HepG2 (cell line): Measurements from ENCODE around the gene RGS11. TPM values are rescaled to one million over a fixed set of nuclear protein-coding genes. Genes with fewer than 3 reads are reported as not detected.
A peak's percentile ranks its signal among the peaks of the same experiment; 100 is the strongest.

Experiments used
- ATM ChIP-seq: fragments of 450-650 bp; IDR thresholded peaks from 2 replicates; pipeline ENCODE4 v1.7.1; 2017; ENCODE audit warnings: mild to moderate bottlenecking, borderline replicate concordance
- ELF1 ChIP-seq: sonication (generic); formaldehyde crosslinking; IDR thresholded peaks from 2 replicates; pipeline ENCODE4 v1.4.0; 2020; ENCODE audit warnings: missing genetic modification reagents
- RFX3 ChIP-seq: IDR thresholded peaks from 2 replicates; pipeline ENCODE4 v1.6.1; 2016; ENCODE audit warnings: missing biosample characterization, missing genetic modification reagents
- SIX4 ChIP-seq: sonication (generic); formaldehyde crosslinking; IDR thresholded peaks from 2 replicates; pipeline ENCODE4 v1.4.0; 2020; ENCODE audit warnings: missing genetic modification reagents
- ZFP90 ChIP-seq: sonication (generic); formaldehyde crosslinking; IDR thresholded peaks from 2 replicates; pipeline ENCODE4 v1.8.0; 2022; ENCODE audit warnings: missing genetic modification reagents, mild to moderate bottlenecking, inconsistent platforms, borderline replicate concordance
- ZNF24 ChIP-seq: fragments of 450-650 bp; IDR thresholded peaks from 2 replicates; pipeline ENCODE4 v1.6.1; 2017; ENCODE audit warnings: antibody characterized with exemption, mild to moderate bottlenecking
- ZNF563 ChIP-seq: sonication (generic); formaldehyde crosslinking; IDR thresholded peaks from 2 replicates; pipeline ENCODE4 v1.8.0; 2022; ENCODE audit warnings: mild to moderate bottlenecking, moderate library complexity, missing genetic modification reagents
- ZNF589 ChIP-seq: sonication (generic); formaldehyde crosslinking; conservative IDR thresholded peaks from 2 replicates; pipeline ENCODE4 v1.8.0; 2022; ENCODE audit warnings: mild to moderate bottlenecking, moderate library complexity, missing genetic modification reagents
- polyA plus RNA-seq, 8 experiments: library from polyadenylated mRNA; depleted of rRNA in 3 of 8; stranded (reverse) in 7 of 8; unstranded in 1 of 8; fragments of >200 nt; fragmentation: Illumina TruSeq in 4 of 8; extraction: Trizol in 4 of 8; gene quantifications; 2 replicates each; pipeline versions ENCODE4 v1.2.1 to v1.2.3, GENCODE V29; 2011 to 2016; ENCODE audit warnings: low read depth in 4 of 8, missing spikeins in 1 of 8, mixed read lengths in 1 of 8; ENCODE audit not compliant: insufficient read depth in 1 of 8
- total RNA-seq, 5 experiments: library from RNA; depleted of rRNA; stranded (reverse); fragments of >200 nt; fragmentation: Illumina TruSeq; extraction: Trizol; gene quantifications; 2 replicates each; pipeline ENCODE4 v1.2.3, GENCODE V29; 2016; ENCODE audit warnings: low read depth in 1 of 5
- TF ChIP-seq, protein P1 (sequence below): IDR thresholded peaks from 2 replicates; pipeline ENCODE4 v1.6.1; 2012; ENCODE audit warnings: low read length, improper control_type of control experiment
- TF ChIP-seq, protein P2 (sequence below): sonication (generic); formaldehyde crosslinking; conservative IDR thresholded peaks from 2 replicates; pipeline ENCODE4 v1.8.0; 2022; ENCODE audit warnings: mild to moderate bottlenecking, moderate library complexity, missing genetic modification reagents
- TF ChIP-seq, protein P3 (sequence below): sonication (generic); formaldehyde crosslinking; IDR thresholded peaks from 2 replicates; pipeline ENCODE4 v1.5.0; 2020; ENCODE audit warnings: mild to moderate bottlenecking, missing genetic modification reagents, borderline replicate concordance

Gene RGS11
- total and polyA plus RNA-seq, 2 of the 13 experiments (the other 11 are each of a cell fraction or from before 2014, with no cell fraction given) = 0.11 TPM; not detected in 1

DNA sequence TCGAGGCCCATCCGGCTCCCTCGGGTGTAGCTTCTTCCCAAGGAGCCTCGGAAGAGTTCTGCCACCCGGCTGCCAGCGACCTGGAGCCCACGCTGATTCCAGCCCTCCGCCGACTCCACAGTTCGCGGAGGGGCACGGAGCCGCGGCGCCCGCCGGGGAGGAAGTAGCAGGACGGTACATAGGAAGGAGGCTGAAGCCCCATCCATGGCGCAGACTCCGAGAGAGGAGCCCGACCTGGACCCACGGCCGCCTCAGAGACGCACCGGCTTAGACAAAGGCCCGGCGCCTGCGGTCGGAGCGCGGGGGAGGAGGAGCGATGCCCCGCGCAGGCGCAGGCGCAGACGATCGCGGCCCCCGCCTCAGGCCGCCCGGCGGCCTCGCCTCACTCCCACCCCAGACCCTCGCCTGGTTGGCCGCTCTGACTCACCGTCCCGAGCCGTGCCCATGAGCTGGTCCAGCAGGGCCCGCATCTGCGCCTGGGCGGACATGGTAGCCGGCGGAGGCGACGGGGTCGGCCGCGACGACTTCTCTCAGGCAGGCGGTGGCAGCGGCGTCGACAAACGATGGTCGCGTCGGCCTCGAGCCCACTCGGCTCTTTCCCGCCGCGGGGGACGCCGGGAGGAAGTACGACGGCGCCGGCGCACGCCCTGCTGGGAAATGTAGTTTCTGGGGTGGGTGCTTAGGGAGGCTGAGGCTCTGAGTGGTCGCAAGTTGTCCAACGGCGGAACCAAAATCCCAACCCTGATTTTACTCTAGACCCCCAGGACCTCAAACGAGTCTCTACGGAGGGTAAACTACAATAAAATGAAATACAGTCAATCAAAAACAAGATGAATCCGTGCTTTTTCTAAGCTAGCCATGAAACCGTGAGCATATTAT, 46.7 kb downstream of the RGS11 start, which contains the start of gene LUC7L (continued):
- TF ChIP-seq, protein P1, sequence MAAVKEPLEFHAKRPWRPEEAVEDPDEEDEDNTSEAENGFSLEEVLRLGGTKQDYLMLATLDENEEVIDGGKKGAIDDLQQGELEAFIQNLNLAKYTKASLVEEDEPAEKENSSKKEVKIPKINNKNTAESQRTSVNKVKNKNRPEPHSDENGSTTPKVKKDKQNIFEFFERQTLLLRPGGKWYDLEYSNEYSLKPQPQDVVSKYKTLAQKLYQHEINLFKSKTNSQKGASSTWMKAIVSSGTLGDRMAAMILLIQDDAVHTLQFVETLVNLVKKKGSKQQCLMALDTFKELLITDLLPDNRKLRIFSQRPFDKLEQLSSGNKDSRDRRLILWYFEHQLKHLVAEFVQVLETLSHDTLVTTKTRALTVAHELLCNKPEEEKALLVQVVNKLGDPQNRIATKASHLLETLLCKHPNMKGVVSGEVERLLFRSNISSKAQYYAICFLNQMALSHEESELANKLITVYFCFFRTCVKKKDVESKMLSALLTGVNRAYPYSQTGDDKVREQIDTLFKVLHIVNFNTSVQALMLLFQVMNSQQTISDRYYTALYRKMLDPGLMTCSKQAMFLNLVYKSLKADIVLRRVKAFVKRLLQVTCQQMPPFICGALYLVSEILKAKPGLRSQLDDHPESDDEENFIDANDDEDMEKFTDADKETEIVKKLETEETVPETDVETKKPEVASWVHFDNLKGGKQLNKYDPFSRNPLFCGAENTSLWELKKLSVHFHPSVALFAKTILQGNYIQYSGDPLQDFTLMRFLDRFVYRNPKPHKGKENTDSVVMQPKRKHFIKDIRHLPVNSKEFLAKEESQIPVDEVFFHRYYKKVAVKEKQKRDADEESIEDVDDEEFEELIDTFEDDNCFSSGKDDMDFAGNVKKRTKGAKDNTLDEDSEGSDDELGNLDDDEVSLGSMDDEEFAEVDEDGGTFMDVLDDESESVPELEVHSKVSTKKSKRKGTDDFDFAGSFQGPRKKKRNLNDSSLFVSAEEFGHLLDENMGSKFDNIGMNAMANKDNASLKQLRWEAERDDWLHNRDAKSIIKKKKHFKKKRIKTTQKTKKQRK = no peak
- TF ChIP-seq, protein P2, sequence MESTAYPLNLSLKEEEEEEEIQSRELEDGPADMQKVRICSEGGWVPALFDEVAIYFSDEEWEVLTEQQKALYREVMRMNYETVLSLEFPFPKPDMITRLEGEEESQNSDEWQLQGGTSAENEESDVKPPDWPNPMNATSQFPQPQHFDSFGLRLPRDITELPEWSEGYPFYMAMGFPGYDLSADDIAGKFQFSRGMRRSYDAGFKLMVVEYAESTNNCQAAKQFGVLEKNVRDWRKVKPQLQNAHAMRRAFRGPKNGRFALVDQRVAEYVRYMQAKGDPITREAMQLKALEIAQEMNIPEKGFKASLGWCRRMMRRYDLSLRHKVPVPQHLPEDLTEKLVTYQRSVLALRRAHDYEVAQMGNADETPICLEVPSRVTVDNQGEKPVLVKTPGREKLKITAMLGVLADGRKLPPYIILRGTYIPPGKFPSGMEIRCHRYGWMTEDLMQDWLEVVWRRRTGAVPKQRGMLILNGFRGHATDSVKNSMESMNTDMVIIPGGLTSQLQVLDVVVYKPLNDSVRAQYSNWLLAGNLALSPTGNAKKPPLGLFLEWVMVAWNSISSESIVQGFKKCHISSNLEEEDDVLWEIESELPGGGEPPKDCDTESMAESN (CRISPR knock-in tag) = peak; percentile 96
- peak; percentile 92 for TF ChIP-seq ZNF589 (CRISPR knock-in tag)
- TF ChIP-seq, protein P3, sequence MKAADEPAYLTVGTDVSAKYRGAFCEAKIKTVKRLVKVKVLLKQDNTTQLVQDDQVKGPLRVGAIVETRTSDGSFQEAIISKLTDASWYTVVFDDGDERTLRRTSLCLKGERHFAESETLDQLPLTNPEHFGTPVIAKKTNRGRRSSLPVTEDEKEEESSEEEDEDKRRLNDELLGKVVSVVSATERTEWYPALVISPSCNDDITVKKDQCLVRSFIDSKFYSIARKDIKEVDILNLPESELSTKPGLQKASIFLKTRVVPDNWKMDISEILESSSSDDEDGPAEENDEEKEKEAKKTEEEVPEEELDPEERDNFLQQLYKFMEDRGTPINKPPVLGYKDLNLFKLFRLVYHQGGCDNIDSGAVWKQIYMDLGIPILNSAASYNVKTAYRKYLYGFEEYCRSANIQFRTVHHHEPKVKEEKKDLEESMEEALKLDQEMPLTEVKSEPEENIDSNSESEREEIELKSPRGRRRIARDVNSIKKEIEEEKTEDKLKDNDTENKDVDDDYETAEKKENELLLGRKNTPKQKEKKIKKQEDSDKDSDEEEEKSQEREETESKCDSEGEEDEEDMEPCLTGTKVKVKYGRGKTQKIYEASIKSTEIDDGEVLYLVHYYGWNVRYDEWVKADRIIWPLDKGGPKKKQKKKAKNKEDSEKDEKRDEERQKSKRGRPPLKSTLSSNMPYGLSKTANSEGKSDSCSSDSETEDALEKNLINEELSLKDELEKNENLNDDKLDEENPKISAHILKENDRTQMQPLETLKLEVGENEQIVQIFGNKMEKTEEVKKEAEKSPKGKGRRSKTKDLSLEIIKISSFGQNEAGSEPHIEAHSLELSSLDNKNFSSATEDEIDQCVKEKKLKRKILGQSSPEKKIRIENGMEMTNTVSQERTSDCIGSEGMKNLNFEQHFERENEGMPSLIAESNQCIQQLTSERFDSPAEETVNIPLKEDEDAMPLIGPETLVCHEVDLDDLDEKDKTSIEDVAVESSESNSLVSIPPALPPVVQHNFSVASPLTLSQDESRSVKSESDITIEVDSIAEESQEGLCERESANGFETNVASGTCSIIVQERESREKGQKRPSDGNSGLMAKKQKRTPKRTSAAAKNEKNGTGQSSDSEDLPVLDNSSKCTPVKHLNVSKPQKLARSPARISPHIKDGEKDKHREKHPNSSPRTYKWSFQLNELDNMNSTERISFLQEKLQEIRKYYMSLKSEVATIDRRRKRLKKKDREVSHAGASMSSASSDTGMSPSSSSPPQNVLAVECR (CRISPR knock-in tag) = peak; percentile 96
- TF ChIP-seq ELF1 (CRISPR knock-in tag) = peak; percentile 89
- TF ChIP-seq RFX3 (CRISPR knock-in tag) = peak; percentile 19; the same call in 1 of the 2 replicates
- peak; percentile 96; the same call in 1 of the 2 replicates for TF ChIP-seq ZFP90 (CRISPR knock-in tag)
- TF ChIP-seq ATM = no peak
- TF ChIP-seq ZNF24 = no peak
- TF ChIP-seq ZNF563 = peak; percentile 98
- TF ChIP-seq SIX4 = peak; percentile 30; the same call in 1 of the 2 replicates
